ENCODE data around the gene ATPAF1.
"Not testable (repeated sequence)": the region's sequence is repeated elsewhere in the genome, so short reads cannot be mapped to it uniquely, and the experiment has no call there.

The ATPAF1 gene

DNA sequence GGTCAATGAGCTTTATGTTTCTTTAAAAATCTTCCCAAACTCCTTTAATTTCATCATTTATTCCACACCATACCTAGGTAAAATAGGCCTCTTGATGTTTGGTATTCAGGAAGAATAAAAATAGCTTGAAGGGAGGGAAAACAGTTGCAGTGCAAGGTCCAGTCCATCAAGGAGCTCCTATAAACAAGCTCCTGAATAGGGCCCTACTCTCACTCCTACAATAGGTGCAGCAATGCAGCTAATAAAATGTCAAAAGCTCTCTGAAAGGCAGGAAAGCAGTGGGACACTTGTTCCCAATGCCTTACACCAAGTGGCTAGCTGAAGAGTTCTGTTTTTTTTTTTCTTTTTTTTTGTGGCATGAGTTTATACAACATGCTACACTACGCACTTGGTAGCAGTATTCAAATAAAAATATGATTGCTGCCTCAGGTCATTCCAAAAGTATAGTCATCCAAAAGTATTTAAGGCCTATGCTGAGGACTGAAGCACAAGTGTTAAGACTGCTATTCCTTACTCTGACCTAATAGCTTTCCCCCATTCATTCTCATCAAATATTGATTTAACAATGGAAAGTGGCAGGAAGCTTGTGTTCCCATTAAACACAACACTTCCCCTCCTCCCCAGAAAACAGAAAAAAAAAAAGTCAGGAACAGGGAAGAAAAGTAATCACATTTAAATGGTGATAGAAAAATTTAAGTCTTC lies 13.3 kb upstream of the ATPAF1 start:
- no peak for DNase-seq (ENCODE audit: low read depth in 3 of 3)

DNA sequence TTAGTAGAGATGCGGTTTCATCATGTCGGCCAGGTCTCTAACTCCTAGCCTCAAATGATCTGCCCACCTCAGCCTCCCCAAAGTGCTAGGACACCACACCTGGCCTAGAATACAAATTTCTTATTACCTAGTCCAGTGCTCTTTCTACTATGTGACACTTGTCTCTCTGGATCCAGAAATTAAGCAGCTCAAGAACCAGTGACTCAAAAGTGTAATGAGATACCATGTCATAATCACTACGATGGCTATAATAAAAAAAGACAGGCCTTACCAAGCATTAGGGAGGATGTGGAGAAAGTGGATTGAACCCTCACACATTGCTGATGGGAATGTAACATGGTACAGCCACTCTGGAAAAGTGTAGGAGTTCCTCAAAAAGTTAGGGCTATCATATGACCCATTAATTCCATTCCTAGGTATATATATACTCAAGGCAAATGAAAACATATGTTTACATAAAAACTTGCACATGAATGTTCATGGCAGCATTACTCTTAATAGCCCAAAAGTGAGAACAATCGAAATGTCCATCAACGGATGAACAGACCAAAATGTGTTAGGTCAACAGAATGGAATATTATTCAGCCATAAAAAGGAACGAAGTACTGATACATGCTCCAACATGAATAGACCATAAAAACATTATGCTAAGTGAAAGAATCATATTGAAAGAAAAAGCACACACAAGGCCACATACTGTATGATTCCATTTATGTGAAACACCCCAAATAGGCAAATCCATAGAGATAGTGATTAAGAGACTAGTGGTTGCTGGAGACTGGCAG lies 11.8 kb upstream of the ATPAF1 start:
- DNase-seq (ENCODE audit: low read depth in 3 of 3), result no peak

DNA sequence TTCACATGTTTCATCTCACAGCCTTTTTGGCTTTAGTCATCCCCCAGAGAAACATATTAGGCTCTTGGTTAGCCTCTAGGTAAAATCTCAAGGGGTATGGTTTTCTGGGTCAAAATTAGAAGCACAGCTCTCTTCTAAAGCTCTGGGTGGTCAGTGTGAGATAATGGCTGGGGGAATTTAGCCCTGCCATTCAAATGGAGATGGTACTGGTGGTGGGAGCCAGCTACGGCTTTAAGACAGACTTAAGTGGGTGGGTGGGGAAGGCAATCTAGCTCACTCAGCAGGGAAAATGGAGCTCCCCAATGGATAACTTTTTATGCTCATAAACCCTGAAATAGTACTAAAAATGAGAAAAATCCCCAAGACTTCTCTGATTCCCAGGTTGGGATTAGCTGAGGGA lies 9.2 kb upstream of the ATPAF1 start:
- no peak for DNase-seq (ENCODE audit: low read depth in 3 of 3)

DNA sequence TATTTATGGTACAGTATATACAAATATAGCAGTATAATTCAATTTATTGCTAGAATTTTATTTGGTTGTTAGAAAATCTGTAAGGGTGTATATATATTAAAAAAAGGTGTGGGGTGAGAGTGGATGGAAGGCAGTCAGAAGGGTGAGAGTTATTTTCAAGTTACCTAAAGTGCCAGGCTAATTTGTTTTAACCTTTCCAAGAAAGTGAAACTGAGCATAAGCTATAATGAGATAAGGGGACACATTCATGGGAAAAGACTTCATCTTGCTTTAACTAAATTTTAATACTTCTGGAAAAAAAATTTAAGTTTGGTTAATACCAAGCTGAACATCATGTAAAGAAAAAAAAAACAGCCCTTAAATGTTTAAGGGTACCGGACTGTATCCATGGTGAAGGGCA lies 8.4 kb upstream of the ATPAF1 start:
- DNase-seq (ENCODE audit: low read depth in 3 of 3), result no peak

DNA sequence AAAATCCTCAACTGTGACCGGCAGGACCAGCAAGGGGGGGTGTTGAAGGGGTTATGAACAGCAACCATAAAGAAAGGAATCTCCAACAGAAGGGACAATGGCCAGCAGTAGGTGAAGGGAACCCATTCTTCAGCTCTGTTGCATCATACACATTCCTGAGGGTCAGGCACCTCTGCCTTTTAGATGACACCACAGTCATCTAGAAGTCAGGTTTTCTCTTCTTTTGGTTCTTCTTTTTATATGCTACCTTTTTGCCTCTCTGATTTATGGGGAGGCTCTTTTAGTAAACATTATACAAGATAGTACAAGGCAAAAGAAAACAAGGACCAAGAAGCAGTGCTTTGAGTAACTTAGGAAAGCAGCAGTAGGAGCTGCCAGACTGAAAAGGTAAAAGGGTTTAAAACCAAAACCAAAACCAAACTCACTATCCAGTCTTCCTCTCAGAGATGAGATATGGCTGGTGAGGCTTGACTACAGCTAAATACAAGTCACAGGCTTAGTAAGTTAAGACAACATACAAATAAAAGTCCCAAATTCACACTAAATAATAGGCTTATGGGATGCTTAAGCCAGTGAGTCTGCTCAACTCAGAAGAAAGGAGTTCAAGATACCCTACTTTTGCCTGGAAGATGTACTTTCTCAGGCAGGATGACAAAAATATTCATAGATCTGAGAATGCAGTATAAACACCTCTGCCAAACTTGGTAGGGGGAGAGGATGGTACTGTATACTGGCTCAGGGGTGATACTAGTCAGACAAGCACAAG lies 7.6 kb upstream of the ATPAF1 start:
- no peak for DNase-seq (ENCODE audit: low read depth in 3 of 3)

DNA sequence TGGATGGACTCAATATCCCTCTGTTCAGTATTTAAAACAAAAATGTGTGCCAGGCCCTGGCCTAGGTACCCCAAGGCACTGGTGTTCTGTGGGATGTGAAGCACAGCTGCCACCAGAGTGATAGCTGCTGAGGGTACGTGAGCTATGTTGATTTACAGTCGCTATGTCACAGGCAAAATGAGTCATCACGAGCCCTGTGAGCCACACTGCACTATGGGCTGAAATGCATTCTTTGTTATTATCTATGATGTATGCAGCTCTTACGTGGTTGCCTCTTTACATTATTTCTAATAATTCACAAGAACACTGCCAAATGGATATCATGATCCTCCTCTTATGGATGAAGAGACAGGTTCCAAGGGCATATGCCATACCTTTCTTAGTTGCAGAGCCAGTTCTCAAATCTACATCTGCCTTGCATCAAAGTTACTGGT lies 5.6 kb upstream of the ATPAF1 start:
- no peak for DNase-seq (ENCODE audit: low read depth in 3 of 3)

DNA sequence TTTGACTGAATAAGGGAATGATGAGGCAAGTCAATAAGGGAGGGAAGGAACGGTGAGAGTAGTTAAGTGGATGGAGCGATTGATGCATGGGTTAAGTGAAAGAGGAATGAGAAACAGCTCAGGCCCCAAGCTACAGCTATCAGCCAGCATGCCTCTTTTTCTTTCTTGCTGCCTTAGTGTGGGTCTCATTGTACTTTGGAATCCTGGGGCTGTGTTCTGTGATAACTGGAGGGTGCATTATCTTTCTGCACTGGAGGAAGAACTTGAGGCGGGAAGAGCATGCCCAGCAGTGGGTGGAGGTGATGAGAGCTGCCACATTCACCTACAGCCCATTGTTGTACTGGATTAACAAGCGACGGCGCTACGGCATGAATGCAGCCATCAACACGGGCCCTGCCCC lies 4.5 kb upstream of the ATPAF1 start:
- DNase-seq (ENCODE audit: low read depth in 3 of 3), result no peak

DNA sequence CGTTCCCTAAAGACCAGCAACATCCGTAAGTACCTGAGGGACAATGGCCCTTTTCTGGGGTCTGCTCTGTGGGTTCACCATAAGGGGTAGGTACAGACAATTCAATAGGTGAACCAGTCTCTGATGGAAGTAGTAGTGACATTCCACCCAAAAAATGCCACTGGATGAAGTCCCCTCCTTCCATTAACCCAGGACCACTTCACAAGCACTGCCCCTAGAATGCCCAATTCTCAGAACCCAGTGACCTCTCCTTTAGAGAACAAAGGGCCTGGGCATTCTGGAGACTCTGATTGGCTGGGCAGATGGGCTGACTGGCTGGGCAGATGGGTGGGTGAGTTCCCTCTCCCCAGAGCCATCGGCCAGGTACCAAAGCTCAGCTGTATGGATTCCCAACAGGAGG lies 3.4 kb upstream of the ATPAF1 start, which contains the start of gene TEX38:
Gene TEX38, plus strand, starts transcription at position 301 of the 400 bp plus-strand sequence. Its CDS starts 81 bp downstream, at position 382.
- no peak for DNase-seq (ENCODE audit: low read depth in 3 of 3)

DNA sequence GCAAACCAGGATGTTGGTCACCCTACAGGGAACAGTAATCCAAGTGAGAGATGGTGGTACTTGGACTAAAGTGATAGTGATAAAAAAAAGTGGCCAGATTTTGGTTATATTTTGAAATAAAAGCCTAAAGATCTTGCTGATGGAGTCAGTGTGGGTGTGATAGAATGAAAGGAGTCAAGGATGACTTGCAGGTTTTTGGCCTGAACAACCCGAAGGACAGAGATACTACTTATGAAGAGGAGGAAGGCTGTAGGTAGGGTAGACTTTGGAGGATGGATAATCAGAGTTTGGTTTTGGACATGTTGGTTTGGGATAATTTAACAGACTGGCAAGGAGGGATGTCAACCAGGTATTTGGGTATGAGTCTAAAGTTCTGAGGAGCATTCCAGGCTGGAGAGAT lies 2.0 kb upstream of the ATPAF1 start:
- no peak for DNase-seq (ENCODE audit: low read depth in 3 of 3)

DNA sequence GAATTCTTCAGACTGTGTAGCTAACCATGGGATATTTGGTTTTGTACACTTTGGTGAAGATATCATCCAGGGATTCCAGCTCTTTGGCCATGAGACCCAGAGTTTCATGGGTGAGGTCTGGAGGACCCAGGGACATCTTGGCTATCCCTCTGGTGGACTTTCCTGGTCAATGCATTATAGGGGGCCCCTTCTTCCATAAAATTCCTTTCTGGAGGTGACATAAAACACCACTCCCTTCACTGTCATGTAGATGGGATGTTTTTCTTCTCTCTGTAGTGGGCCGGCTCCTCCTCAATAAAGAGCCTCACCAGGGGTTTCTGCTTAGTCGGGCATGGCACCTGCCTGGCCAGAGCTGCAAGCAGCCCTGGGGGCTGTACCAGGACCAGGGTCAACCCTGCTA lies 2.2 kb downstream of the ATPAF1 start:
- no peak for DNase-seq (ENCODE audit: low read depth in 3 of 3)

DNA sequence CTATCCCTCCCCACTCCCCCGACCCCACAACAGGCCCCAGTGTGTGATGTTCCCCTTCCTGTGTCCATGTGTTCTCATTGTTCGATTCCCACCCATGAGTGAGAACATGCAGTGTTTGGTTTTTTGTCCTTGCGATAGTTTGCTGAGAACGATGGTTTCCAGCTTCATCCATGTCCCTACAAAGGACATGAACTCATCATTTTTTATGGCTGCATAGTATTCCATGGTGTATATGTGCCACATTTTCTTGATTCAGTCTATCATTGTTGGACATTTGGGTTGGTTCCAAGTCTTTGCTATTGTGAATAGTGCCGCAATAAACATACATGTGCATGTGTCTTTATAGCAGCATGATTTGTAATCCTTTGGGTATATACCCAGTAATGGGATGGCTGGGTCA lies 5.2 kb downstream of the ATPAF1 start:
- DNase-seq (ENCODE audit: low read depth in 3 of 3), result not testable (repeated sequence)

DNA sequence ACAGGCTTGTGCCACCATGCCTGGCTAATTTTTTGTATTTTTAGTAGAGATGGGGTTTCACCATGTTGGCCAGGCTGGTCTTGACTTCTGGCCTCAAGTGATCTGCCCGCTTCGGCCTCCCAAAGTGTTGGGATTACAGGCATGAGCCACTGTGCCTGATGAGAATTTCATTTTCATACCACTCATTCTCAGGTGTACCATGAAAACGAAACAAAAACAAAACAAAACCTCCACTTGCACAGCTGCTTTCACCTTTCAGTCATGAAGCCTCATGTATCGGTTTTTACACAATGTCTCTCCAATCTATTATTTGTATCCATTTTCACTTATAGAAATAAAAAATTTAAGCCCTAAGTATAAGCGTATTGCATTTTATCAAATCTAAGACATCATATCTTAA lies 8.0 kb downstream of the ATPAF1 start:
- DNase-seq (ENCODE audit: low read depth in 3 of 3), result not testable (repeated sequence)

DNA sequence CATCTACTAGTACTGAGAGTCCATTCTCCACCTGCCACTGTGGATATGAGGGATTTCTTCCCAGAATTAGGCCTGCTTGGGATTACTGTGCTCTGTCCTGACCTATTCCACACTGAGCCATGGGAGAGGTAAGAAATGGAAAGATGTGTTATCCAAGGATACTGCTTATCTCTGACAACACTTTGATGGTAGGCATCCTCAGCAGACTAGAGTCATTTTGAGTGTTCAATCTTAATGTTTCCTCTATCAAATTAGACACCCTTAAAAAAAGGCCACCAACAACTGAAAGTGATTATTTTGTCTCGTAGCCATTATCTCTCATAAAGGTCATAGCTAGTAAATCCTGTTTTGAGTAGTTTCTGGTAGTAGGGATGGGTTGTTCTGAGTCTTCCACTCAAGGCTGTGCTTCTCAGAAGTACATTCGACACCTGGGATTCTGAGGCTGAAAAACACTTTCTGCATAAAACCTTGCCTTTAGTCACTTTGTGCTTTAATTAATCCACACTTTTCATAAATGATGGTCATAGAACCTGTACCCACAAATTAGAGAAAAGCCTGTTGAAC lies 8.8 kb downstream of the ATPAF1 start:
- DNase-seq (ENCODE audit: low read depth in 3 of 3), result no peak

DNA sequence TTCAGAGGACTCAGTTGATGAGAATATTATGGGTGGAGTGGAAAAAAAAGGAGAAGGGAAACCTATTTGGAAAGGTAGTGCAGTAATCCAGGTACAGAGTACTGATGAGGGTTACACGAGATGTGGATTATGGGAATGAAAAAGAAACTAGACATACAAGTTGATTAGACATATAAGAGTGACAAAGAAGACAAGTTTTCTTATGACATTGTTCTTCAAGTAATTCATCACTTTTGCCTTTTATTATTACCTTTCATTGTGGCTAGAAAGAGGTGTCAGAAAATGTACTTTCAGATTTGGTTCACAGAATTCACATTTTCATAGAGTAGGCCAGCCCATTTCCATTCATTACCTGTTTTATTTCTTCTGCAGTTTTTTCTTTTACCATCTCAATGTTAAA lies 10.4 kb downstream of the ATPAF1 start:
- DNase-seq (ENCODE audit: low read depth in 3 of 3), result no peak

DNA sequence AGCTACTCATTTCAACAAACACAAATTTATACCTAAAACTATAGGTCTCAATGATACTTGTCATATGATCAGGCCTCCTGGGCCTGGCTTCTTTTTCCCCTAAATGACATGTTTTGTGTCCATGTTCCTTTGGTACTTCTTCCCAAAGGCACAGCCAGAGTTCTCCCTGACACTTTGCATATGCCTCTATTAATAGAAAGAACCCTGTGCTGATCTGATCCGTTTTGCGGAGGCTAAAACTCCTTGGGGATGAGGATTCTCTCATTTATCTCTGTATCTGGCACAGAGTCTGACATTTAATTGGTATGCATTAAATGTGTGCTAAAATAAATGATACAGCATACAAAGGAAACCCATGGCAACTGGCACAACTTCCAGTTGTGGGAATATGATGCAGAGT lies 11.5 kb downstream of the ATPAF1 start:
- DNase-seq (ENCODE audit: low read depth in 3 of 3), result no peak

DNA sequence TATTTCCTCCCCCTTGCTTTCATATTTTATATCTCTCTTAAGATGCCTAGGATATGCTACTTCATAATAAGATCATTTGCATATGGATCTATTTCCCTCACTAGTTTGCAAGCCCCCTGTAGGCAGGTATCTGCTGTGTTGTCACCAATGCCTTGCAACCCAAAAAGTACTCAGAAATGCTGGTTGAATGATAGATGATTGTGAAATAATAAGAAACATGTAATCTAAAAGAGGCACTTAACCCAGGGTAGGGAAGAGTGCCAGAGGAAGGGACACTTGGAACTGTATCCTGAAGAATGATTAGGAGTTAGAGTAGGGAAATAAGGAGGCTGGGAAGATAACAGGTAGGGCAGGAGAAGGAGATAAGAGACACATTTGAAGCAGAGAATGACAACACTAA lies 12.3 kb downstream of the ATPAF1 start:
- no peak for DNase-seq (ENCODE audit: low read depth in 3 of 3)

DNA sequence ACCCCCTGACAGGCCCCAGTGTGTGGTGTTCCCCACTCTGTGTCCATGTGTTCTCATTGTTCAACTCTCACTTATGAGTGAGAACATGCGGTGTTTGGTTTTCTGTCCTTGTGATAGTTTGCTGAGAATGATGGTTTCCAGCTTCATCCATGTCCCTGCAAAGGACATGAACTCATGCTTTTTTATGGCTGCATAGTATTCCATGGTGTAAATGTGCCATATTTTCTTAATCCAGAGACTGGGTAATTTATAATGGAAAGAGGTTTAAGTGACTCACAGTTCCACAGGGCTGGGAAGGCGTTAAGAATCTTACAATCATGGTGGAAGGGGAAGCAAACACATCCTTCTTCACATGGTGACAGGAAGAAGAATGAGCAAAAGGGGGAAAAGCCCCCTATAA lies 13.5 kb downstream of the ATPAF1 start:
- DNase-seq (ENCODE audit: low read depth in 3 of 3), result not testable (repeated sequence)

DNA sequence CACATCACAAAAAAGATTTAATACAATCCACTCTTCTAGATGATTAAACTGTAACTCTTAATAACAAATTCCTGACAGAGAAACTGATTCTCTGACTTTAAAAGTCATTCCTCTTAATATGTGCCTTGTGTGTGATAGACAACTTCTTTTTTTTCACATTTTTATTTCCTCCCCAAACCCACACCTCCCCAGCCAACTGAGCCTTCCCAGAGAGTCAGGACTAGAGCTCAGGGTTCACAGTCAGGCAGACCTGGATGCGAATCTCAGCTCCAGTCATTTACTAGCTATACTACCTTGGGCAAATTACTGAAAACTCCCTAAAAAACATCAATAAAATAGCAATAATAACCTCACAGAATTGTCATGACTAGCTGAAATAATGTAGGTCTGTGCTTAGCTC lies 14.2 kb downstream of the ATPAF1 start:
- no peak for DNase-seq (ENCODE audit: low read depth in 3 of 3)

DNA sequence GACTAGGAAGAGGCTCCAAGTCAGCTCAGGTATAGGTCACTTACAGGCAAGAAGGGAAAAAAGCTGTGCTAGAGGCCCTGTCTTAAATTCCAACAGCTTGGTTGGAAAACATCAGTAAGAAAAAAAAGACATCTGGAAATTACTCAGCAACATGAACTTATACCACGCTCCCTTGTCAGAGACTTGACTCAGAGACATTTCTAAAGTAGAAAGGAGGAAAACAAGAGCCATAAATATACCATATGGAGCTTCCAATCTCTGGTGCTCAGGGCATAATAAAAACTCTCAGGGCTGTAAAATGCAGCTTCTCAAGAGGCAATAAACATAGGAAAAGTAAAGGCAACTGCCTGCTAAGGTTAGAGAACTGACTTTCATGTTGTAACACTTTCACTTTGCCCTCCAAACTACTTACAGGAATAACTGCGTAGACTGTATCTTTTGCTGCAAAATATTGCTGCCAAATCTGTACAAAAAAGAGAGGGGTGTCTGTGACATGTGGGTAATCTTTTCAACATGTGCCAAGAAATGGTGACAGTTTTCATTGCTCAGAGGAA lies 14.7 kb downstream of the ATPAF1 start:
- no peak for DNase-seq (ENCODE audit: low read depth in 3 of 3)

DNA sequence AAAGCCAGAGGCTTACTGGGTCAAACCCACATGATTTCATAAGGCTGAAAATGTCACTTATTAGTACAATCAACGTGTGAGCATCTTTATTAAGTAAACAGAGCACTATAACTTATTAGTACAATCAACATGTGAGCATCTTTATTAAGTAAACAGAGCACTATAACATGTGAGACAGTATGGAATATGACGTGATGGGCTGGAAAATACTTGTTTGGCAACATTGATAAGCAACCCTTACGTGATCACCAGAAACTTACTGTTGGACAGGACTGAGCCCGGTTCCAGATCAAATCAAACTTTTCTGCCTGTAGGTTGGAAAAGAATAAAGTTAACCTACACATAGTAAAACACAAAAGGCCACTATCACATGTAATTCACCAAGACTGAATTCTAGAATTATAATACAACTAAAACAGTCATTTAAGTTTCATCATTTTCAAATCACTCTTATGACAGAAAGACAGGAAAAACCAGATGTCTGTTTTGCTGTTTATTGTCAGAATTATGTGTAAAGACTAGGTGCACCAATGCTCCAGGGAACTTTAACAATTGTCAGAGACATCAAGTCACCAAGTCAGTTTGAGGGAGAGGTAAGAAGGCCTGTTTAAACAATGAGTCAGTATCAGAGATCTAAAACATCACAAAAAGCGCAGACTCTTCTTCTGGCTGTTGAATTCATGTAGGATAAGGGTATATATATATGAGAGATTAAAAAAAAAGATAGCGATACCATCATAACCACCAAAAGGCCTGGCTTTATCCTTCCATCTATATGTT lies 15.7 kb downstream of the ATPAF1 start:
- DNase-seq (ENCODE audit: low read depth in 3 of 3), result no peak

DNA sequence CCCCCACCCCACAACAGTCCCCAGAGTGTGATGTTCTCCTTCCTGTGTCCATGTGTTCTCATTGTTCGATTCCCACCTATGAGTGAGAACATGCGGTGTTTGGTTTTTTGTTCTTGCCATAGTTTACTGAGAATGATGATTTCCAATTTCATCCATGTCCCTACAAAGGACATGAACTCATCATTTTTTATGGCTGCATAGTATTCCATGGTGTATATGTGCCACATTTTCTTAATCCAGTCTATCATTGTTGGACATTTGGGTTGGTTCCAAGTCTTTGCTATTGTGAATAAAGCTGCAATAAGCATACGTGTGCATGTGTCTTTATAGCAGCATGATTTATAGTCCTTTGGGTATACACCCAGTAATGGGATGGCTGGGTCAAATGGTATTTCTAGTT lies 17.0 kb downstream of the ATPAF1 start:
- DNase-seq (ENCODE audit: low read depth in 3 of 3), result not testable (repeated sequence)
